ENCODE measurements around the gene PRODH2. TPM values are rescaled to one million over a fixed set of nuclear protein-coding genes. Genes with fewer than 3 reads are reported as not detected.

The PRODH2 gene
- total RNA-seq, 1 donor from 2014 or later, result not detected

- H3K27ac ChIP-seq, result no peak overlapping the region
- H3K9me3 ChIP-seq, result no peaks in the 10 kb centered on the region
- H3K4me1 ChIP-seq, result no peaks in the 10 kb centered on the region
- DNase-seq (peak; percentile 58), ATAC-seq (no peak)
- TF ChIP-seq CTCF (IDR thresholded peaks at IDR 0.05), result no peak
- no peaks in the 10 kb centered on the region for H3K36me3 ChIP-seq
- intact Hi-C loops (cut with DNase I), result no loop called here
- no peak overlapping the region for H3K4me3 ChIP-seq
- H3K27me3 ChIP-seq, result no peaks in the 10 kb centered on the region
Measured at GRCh38 chr19:35790981-35791813, 21.4 kb downstream of the PRODH2 start.

GRCh38 chr19:35789978-35790944 is 22.4 kb downstream of the PRODH2 start:
- H3K4me3 ChIP-seq, result no peak overlapping the region
- intact Hi-C loops (cut with DNase I), result no loop called here
- TF ChIP-seq CTCF (IDR thresholded peaks at IDR 0.05), result no peak
- H3K27me3 ChIP-seq, result no peaks in the 10 kb centered on the region
- DNase-seq (no peak), ATAC-seq (no peak)
- H3K9me3 ChIP-seq, result no peaks in the 10 kb centered on the region
- H3K27ac ChIP-seq, result no peak overlapping the region
- H3K36me3 ChIP-seq, result no peaks in the 10 kb centered on the region
- no peaks in the 10 kb centered on the region for H3K4me1 ChIP-seq

GRCh38 chr19:35789195-35789977 is 23.3 kb downstream of the PRODH2 start:
- intact Hi-C loops (cut with DNase I), result no loop called here
- Histone ChIP-seq H3K4me1 (no peaks in the 10 kb centered on the region), H3K9me3 (no peaks in the 10 kb centered on the region), H3K27me3 (no peaks in the 10 kb centered on the region), H3K36me3 (no peaks in the 10 kb centered on the region), H3K27ac (no peak overlapping the region), H3K4me3 (no peak overlapping the region)
- ATAC-seq (no peak), DNase-seq (no peak)
- TF ChIP-seq CTCF (IDR thresholded peaks at IDR 0.05), result no peak

- Histone ChIP-seq H3K4me3 (no peak overlapping the region), H3K4me1 (no peaks in the 10 kb centered on the region), H3K27me3 (no peaks in the 10 kb centered on the region), H3K36me3 (no peaks in the 10 kb centered on the region), H3K27ac (no peak overlapping the region), H3K9me3 (no peaks in the 10 kb centered on the region)
- intact Hi-C loops (cut with DNase I), result no loop called here
- DNase-seq (no peak), ATAC-seq (no peak)
- TF ChIP-seq CTCF (IDR thresholded peaks at IDR 0.05), result no peak
Measured at GRCh38 chr19:35788205-35788960, 24.3 kb downstream of the PRODH2 start.

Data from upper lobe of right lung (tissue), 1 donor.